ENCODE measurements around the gene CDK6.
A peak's percentile ranks its signal among the peaks of the same experiment; 100 is the strongest.

The CDK6 gene

DNA sequence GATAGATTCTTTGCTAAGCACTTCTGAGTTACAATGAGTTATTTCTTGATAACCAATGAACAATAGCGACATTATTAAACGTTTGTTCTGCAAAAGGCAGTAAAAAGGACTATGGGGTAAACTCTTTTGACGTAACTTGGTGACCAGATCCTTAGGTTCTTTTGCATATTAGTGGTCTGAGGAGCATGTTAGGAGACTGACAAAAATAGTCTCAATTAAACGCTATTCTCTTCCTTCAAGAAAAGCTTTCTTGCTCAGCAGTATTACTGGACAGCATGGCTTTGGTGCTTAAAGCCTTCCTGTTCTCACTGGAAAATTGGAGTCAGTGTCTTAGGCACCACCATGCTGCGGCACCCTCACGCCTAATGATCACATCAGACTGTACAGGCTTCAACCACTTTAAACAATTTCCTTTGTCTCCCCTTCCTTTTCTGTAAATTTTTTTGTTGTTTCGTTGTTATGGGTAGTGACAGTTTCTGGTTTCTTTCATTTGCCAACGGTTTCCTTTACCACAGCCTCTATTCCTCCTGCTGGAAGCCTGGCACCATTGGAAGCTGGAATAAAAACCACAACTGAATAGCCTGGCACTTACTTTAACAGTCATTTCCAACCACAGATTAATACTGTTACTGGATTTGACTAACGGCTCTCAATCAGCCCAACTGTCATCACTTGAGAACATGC lies 197.0 kb downstream of the CDK6 start:
- DNase-seq: no peak

DNA sequence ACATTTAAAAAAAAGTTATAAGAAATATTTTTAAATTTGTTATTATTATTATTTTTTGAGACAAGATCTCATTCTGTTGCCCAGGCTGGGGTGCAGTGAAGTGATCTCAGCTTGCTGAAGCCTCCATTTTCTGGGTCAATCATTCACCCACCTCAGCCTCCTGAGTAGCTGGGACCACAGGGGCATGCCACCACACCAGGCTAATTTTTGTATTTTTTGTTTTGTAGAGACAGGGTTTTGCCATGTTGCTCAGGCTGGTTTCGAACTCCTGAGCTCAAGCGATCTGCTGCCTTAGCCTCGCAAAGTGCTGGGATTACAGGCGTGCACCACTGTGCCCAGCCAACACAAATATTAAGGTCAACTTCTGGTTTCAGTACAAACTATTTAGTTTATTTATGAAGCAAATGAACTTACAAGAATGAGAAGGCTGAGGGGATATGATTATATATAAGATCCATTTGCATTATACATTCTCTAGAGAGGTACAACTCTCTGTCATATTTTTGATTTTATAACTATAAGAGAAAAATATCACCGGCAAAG lies 200.3 kb downstream of the CDK6 start:
- no peak for DNase-seq

DNA sequence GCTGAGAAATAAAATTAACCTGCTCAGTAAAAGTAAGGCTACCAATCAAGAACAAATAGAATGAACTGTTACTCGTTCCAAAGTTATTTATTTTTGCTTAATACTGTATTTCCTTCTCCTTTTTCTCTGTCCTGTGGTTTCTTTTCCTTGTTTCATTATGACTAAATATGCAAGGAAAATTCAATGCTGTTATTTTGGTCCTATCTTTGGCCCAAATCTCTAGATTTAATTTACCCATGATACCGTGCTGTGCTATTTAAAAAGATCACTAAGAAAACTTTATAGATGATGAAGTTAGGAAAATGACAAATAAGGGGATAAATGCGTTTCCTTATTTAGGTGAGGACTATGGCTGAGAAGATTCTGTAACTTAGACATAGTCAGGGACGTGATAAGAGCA lies 200.8 kb downstream of the CDK6 start:
- DNase-seq: no peak

DNA sequence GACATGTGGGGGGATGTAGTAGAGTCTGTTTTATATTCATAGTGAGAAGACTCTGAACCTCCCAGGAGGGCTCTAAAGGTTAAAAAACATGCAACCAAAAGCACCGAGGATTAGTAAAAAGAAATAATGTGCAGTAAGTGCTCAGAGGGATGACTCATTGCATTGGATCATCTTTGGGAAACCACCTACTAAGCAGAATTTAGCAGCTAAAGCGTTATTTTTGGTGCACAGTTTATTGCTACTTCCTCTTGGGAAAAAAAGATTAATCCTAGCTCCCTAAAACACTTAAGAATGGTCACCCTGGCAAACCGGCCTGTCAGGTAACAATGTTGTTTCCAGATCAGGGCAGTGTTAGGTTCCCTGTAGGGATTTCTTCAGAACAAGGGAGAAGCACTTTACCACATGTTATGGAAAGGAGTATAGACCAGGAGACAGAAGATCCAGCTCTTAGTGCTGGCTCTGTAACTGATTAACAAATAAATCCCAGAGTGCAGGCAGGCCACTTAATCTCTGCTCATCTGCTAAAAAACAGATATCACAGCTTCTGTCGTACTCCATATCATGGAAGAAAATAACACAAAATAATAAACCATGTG lies 201.4 kb downstream of the CDK6 start:
- no peak for DNase-seq

DNA sequence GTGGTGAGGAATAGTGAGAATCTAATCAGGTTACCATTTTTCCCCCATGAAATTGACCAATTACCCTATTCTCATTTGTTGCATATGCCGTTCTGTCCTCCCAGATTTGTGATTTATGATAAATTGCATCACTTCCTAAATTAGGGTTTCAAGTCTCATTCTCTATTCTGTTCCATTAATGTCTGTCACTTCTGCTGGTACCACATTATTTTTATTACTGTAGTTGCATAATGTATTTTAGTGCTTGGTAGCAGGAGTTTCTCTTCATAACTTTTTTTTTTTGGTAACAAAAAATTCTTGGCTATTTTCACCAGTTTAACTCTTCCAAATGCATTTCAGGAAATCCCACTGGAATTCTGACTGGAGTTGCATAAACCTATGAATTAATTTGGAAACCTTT lies 202.2 kb downstream of the CDK6 start:
- no peak for DNase-seq

DNA sequence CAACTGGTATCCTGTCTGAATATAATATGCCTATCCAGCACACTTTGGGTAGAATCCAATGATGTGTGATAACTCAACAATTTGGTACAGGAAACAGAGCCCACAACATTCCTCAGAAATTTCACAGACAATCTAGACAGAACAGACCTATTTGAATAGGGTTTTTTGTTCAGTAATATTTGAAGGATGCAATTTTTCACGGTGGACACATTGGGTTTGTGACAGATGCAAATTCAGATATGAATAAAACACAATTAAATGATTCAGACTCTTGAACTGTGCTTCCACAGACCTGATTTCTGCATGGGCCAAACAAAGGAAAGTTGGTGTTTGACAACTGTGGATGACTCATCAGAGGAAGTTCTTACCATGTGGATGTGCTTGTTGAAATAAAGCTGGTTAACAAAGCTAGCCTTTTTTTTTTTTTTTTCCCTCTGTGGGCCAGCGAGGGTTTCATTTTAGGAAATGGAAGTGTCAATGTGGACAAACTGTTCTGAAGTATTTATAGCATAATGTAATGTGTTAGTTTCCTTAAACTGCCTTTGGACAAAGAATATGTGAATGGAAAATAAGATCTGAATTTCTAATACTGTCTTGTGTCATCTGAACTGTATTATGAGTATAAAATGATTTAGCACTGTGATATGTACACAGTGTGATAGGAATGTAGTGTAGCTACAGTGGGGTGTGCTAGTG lies 203.0 kb downstream of the CDK6 start:
- DNase-seq: no peak

DNA sequence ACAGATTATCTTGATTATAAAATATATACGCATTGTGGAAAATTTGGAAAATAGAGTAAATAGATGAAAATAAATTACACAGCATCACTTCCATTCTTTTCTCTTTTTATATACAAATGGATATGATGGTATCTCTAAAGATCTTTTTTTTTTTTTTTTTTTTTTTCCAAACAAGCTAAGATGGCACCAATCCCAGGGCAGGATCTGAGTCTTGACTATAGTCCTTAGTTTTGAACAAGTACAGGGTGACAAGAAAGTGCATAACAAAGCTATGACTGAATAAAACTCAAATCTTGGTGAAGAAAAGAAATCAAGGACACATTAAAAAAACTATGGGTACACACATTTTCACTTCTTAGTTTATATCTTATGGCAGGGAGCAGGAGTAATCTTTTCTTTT lies 203.6 kb downstream of the CDK6 start:
- DNase-seq: no peak

DNA sequence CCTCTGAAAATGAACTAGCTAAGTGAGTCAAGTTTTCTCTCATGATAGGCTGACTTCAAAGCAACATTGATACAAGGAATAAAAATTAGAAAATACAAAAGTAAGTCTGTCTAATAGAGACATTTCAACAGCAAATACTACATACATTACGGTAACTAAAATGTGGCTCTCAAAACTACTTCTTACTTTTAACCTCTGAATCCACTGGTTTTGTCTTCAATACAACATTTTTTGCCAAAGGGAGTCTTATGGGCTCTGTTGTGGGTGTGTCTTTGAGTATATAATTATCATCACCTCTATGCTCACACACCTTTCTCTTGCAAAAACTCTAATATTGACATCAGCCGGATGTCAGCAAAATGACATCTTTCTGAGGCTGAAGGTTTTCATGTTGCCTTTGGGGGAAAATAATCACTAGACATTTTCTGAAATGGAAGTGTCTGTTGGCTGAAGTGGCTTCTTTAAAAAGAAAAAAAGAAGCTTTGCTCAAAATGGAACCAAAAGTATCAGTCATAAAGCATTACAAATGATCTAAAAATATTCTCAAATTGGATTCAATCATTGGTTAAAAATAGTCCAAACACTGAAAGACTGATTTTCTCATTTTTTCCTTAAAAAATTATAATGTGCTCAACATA lies 204.4 kb downstream of the CDK6 start:
- no peak for DNase-seq

DNA sequence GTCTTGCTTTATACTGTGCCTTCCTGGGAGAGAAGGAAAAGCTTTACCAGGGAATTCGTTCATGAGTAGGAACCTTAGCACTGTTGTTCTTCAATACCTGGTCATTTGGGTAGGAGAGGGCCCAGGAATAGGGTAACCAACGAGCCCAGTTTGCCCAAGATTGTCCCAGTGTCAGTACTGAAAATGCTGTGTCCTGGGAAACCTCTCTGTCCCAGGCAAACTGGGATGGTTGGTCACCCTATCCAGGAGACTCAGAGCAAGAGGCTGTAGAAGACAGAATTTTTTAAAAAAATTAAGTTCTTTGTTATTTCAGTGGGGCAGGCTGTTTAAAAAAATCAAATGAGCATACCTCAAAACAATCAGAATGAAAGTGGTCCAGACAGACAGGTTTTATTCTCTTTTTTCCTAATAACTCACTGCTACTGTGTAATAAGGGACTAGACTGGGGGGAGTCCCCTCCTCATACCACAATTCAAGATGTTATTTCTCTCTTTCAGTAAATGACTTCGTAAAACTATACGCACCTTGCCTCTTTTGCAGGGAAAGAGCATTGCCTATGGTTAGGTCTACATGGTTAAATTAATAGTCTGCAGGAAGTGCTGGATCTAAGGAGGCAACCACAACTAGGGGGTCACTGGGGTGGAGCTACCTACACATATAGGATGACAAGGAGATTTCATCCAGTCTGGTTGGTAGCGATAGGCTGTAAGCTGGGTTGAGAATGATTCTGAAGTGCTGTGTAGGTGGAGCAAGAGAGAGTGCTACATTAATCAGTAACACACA lies 205.1 kb downstream of the CDK6 start:
- DNase-seq: no peak

DNA sequence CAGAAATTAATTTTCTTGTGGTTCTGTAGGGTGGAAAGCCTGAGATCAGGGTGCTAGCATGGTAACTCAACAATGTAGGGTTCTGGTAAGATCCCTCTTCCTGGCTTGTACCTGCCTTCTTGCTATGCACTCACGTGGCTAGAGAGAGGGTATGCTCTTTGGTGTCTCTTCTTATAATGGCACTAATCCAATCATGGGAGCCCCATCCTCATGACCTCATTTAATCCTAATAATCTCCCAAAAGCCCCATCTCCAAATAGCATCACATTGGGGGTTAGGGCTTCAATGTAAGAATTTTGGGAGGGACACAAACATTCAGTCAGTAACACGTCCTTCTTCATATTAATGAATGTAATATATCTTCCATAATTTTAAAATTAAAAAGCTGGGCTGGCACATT lies 206.6 kb downstream of the CDK6 start:
- DNase-seq: no peak

DNA sequence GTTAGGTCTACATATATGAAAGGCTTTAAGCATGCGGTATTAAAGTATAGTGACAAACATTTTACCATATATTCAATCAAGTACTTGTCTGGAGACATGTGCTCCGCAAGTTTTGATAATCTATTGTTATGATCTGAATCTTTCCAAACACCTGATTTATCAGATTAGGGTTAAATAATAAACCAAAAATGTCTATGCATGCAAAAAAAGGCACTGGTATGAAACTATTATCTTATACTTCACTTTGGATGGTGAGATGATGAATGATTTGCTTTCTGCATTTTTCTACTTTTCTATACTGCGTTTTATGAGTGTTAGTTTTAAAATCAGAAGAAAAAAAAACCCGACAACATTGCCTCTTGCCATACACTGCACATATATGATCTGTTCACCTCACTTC lies 208.4 kb downstream of the CDK6 start:
- DNase-seq: no peak

DNA sequence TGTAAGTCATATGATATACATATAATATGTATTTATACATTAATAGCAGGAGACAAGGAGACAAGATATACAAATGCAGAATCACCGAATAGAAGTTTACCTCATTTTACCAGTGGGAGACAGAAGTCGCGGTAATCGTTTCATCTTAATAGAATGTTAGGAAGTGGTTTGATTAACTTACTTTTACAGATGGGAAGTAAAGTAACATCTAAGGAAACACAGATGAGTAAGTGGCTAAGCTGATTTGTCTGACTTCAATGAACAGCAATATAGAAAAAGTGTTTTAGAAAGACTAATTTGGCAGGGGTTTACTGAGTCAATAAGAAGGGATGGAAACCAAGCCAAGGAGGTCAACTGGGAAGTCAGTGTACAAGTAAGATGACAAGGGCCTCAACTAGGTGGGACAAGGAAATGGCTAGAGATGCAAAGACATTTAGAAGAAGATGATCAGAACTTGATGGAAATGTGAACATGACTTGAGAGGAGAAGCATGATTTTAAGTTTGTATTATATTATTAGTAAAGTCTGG lies 210.0 kb downstream of the CDK6 start:
- DNase-seq: no peak

DNA sequence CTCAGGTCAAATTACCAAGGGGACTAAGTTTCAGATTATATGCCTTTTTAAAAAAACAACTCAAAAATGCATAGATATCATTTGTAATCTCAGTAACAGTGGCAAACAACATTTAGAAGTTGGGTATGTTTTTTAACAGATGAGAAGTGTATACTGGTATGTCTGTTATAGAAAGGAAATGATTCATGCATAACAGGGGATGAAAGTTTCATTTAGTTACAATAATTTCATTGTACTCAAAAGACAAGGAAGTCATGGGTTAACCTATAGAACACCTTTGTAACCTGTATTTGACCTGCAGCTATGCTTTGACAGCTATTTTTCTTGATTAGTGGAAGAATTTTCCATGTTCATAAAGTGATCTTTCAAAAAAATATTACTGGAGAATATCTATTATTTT lies 210.8 kb downstream of the CDK6 start:
- no peak for DNase-seq

DNA sequence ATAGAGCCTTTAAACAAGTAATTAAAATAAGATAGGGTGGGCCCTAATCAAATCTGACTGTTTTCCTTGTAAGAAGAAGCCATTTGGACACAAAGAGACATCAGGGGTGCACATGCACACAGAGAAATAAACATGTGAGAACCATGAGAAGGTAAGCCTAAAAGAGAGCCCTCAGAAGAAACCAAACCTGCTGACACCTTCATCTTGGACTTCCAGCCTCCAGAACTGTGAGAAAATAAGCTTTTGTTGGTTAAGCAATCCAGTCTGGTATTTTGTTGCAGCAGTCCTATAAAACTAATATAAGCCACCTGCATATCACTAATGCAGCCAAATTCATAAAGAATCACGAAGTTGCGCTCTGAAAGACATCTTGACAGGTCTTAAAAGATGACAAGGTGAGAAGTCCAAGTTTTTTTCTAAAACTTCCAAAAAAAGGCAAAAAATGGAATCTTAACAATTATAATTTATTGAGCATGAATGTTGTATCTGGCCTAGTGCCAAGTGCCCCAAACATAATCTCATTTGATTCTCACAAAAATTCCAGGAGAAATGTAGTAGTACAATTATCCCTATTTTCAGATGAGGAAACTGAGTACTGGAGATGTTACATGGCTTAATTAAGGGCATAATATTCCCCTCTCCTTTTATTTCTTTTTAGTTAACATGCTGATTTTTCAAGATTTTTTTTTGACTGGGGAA lies 211.9 kb downstream of the CDK6 start:
- no peak for DNase-seq

DNA sequence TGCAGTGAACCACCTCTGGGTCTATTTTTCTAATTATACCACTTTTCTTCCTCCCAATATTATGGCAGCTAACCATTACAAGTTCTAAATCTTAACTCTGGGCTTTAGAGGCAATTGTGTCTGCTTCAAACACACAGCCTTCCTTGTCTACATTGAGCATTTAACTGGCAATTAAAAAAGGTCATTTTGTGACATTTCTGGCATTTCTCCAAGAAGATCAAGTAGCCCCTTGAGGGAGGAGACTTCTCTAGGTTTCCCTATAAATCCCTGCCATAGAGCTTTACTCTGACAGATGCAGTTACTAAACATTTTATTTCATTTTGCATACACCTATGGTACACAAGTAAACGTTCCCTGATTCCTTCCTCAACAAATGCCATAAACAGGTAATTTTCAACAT lies 212.8 kb downstream of the CDK6 start:
- no peak for DNase-seq

DNA sequence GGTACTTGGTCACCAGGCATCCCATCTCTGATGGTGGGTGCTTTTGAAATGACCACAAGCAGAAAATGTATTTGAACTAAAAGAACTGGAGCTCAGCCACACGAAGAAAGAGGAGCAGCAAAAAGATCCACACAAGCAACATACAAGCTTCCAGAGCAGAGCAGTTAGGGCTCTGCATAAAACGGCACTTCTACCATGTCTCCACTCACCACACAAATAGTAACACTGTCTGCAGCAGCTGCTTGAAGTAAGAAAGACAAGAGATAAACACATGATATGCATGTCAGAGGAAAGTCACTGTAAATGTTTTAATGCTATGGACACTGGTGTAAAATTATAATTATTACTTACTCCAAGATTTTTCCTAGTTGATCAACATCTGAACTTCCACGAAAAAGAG lies 213.7 kb downstream of the CDK6 start:
- no peak for DNase-seq

DNA sequence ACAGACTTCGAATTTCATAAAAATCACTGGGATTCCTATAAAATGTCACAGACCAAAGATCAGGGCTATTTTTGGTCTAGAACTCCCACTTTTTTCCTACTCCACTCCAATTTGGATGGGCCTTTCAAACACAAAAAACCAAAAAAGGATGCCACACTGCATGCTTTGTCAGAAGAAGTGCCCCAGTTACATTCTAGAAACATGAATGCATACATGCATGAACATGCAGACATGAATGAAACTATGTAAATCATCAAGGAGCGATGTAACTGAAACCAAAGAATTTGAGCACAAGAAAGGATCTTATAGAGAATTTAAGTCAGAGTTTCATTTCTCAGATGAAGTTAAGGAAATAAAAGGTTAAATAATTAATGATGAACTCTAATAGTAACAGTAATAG lies 214.3 kb downstream of the CDK6 start:
- DNase-seq: no peak

DNA sequence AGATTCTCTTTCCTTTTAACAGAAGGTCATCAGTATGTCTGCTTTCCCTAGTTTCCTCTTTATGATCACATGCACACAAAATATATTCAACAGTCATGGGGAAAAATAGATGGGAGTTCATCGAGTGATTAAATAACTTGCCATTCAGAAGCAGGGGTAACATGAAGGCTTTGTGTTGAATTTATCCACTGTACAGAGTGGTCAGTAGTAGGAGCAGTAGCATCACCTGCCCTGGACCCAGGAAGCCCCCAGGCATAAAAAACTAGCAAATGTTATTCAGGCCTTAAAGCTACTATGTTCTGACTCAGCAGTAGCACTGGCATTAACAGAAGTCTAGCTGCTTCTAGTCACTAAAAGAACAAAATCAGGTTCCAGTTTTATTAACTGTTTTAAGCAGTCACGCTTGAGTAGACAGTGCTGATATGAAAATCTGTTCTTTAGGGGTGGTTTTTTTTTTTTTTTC lies 214.8 kb downstream of the CDK6 start:
- no peak for DNase-seq

DNA sequence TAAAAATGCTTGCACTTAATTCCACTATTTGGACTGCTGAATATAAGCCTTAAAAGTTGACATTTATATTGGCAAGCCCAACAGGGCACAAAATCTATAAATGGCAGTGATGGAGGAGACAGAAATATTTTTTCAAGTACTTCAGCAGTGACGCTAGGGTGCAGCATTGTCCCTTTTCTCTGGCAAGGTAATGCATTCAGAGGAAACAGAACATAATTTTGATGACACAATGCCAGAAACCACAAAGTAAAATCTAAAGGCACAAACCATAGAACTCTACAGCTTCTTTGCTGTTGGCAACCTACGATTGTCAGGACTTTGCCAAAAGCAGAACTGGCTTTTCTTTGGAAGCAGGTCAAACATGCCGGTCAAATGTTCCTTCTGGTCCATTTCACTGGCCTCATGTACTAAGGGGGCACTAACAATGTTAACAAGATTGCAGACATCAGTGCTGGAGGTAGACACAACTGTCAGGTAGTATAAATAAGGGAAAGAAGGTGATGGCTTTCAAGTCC lies 215.3 kb downstream of the CDK6 start:
- peak; percentile 69 for DNase-seq

DNA sequence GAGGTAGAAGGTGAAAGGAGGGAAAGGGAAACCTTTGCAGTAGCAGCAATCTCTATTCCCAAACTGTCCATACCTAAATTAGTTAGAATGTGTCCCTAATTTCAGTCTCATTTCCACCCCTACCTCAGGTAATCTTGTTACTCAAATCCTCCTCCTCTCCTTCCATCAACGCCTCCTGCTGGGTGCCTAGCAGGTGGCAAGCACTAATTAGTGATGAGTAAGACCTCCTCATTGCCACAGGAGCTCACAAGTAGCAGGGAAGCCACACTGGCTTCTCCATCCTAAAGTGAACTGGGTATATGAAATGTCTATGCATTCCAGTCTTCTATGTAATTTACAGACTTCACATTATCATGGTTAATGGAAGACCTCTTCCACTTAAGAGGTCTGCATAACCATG lies 220.5 kb downstream of the CDK6 start:
- DNase-seq: no peak

DNA sequence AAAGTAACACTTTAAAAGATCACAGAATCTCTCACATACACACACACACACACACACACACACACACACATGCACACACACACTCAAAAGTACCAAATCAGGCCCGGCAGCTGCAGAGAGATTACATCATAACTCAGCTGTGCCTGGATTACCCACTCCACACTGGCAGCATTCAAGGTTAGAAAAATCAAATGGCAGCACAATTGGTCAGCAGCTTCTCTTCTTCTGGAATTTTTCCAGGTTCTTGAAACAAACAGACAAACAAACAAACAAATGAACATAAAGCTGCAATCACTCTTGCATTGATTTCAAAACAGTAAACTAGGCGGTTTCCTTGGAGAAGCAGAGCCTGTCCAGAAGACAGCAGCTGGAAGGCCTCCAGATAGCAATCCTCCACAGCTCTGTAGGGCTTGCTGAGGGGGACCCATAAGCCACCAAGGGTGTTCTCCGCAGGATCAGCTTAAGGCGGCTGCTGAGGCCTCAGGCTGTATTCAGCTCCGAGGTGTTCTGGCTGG lies 221.7 kb downstream of the CDK6 start:
- DNase-seq: peak; percentile 52
